Esophagus muscularis mucosa (tissue), 3 donors: ENCODE measurements around the gene GFER.

ENCODE experiments used
- POLR2A ChIP-seq: fragments of 450-650 bp; IDR thresholded peaks from one replicate; pipeline ENCODE4 v1.6.1; 2017; ENCODE audit warnings: antibody characterized with exemption, moderate library complexity, mild to moderate bottlenecking, low read depth
- TF ChIP-seq, protein P1 (sequence below), 3 experiments: fragments of 200-600 bp in 2 of 3; fragments of 450-650 bp in 1 of 3; sonication (generic) in 2 of 3; IDR thresholded peaks; one replicate each; pipeline ENCODE4 v1.5.1; 2017 to 2019; ENCODE audit warnings: antibody characterized with exemption in 3 of 3, mild to moderate bottlenecking in 2 of 3, moderate library complexity in 1 of 3

DNA sequence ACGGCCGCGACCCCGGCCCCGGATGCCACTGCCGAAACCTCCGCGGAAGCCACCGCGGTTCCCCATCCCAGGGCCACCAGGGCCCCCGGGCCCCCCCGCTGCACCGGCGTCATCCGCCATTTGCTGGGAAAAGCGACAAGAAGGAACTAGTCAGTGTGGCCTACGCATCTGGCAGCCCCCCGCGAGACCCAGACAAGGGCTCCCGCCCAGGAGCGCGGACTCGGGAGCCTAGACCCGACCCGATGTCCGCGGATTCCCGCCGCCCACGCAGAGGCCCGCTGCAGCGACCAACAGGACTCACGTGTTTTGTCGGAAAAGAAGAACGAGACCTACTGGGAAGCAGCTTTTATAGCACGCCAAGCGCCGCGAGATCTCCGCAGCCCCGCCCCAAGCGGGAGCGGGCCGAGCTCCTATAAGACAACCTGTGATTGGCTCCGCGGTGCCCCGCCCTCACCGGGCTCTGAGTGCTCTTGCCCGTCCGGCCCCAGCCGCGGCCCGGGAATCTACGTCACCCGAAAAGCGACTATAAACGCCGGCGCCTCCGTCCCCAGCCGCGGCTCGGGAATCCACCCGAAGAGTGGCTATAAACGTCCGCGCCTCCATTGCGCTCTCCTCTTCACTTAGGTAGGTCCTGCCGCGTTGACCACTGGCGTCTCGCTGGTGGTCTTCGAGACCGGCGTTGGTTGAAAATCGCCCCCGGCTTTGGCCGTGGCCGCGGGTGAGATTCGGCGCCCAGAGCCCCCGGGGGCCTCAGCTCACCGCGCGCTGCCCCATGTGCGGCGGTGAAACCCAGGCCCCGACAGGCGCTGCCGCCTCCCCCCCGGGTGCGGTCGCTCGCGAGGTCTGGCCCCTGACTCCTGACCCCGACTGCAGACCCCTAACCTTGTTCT is 19.2 kb upstream of the GFER start, which contains the start of gene RPS2:
- TF ChIP-seq, protein P1, sequence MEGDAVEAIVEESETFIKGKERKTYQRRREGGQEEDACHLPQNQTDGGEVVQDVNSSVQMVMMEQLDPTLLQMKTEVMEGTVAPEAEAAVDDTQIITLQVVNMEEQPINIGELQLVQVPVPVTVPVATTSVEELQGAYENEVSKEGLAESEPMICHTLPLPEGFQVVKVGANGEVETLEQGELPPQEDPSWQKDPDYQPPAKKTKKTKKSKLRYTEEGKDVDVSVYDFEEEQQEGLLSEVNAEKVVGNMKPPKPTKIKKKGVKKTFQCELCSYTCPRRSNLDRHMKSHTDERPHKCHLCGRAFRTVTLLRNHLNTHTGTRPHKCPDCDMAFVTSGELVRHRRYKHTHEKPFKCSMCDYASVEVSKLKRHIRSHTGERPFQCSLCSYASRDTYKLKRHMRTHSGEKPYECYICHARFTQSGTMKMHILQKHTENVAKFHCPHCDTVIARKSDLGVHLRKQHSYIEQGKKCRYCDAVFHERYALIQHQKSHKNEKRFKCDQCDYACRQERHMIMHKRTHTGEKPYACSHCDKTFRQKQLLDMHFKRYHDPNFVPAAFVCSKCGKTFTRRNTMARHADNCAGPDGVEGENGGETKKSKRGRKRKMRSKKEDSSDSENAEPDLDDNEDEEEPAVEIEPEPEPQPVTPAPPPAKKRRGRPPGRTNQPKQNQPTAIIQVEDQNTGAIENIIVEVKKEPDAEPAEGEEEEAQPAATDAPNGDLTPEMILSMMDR (IDR thresholded peaks at IDR 0.05), result peak in 2 of 3 experiments; percentile 23 to 27
- peak; percentile 97 for TF ChIP-seq POLR2A
